Astrocyte of the cerebellum (primary cell): ENCODE data around the gene SGSM1.

ENCODE experiments used
- DNase-seq: peaks from one replicate; pipeline ENCODE4 v3.0.0-alpha.2; 2011; ENCODE audit warnings: low read depth
- H3K4me3 ChIP-seq: 2 replicates; pipeline ENCODE4 v1.5.1; 2011; ENCODE audit warnings: mild to moderate bottlenecking, low read depth, low read length, moderate library complexity
- in situ Hi-C: cut with HindIII; loops from 2 replicates; pipeline ENCODE4 v1.10.0; 2017; ENCODE audit warnings: low sequenced_read_pairs
- TF ChIP-seq, protein P1 (sequence below): IDR thresholded peaks from 2 replicates; pipeline ENCODE4 v1.5.1; 2012; ENCODE audit warnings: low read length, low read depth, moderate library complexity, mild to moderate bottlenecking; ENCODE audit errors: missing control alignments

The SGSM1 gene

GRCh38 chr22:24763872-24764485, 42.0 kb upstream of the SGSM1 start:
- no peak for DNase-seq
- H3K4me3 ChIP-seq = no peak overlapping the region
- in situ Hi-C loops = no loop called here
- TF ChIP-seq, protein P1, sequence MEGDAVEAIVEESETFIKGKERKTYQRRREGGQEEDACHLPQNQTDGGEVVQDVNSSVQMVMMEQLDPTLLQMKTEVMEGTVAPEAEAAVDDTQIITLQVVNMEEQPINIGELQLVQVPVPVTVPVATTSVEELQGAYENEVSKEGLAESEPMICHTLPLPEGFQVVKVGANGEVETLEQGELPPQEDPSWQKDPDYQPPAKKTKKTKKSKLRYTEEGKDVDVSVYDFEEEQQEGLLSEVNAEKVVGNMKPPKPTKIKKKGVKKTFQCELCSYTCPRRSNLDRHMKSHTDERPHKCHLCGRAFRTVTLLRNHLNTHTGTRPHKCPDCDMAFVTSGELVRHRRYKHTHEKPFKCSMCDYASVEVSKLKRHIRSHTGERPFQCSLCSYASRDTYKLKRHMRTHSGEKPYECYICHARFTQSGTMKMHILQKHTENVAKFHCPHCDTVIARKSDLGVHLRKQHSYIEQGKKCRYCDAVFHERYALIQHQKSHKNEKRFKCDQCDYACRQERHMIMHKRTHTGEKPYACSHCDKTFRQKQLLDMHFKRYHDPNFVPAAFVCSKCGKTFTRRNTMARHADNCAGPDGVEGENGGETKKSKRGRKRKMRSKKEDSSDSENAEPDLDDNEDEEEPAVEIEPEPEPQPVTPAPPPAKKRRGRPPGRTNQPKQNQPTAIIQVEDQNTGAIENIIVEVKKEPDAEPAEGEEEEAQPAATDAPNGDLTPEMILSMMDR = no peak

DNA sequence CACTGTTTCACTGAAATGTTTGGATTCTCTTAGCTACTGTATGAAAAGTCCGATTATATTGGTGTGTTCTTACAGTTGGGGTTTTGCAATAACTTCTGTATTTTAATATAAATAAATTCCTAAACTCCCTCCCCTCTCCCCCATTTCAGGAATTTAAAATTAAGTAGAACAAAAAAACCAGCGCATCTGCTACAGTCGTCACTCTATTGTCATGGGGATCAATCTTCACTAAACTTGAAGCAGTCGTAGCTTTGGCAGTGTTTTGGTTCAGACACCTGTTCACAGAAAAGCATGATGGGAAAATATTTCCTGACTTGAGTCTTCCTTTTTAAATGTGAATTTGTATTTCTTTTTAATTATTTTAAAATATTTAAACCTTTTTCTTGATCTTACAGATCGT, 40.8 kb upstream of the SGSM1 start:
- no peak overlapping the region for H3K4me3 ChIP-seq
- in situ Hi-C loops = no loop called here
- DNase-seq = no peak
- TF ChIP-seq, protein P1 = no peak

DNA sequence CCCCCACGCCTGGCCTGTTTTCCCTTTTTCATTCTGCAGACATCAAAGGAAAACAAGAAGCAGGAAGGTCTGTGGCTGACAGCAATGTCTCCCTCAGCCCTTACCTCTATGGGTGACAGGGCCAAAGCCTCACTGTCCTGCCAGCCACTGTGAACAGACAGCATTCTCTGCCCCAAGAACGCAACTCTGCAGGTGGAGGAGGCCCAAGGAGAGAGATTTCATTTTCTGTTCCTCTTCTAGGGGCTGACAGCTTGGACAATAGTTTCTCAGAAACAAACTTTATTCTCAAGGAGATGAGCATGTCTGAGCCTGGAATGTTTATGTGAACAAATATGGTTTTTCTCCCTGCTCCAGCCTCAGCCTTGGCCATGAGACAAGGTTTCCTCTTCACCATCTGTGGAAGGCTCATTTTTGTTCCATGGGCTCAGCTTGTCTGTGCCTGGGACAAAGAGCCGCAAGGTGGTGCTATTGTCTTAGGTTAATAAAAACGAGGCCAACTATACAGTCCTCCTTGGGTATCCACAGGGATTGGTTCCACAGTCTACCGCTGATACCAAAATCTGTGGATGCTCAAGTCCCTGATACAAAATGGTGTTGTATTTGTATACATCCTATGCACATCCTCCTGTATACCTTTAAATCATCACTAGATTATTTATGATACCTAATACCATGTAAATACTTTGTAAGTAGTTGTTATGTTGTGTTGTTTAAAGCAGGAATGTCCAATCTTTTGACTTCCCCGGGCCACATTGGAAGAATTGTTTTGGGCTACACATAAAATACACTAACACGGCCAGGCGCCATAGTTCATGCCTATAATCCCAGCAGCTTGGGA, 37.3 kb upstream of the SGSM1 start:
- DNase-seq = peak; percentile 29
- in situ Hi-C loops = no loop called here
- TF ChIP-seq, protein P1 = peak; percentile 76
- H3K4me3 ChIP-seq = no peak overlapping the region

DNA sequence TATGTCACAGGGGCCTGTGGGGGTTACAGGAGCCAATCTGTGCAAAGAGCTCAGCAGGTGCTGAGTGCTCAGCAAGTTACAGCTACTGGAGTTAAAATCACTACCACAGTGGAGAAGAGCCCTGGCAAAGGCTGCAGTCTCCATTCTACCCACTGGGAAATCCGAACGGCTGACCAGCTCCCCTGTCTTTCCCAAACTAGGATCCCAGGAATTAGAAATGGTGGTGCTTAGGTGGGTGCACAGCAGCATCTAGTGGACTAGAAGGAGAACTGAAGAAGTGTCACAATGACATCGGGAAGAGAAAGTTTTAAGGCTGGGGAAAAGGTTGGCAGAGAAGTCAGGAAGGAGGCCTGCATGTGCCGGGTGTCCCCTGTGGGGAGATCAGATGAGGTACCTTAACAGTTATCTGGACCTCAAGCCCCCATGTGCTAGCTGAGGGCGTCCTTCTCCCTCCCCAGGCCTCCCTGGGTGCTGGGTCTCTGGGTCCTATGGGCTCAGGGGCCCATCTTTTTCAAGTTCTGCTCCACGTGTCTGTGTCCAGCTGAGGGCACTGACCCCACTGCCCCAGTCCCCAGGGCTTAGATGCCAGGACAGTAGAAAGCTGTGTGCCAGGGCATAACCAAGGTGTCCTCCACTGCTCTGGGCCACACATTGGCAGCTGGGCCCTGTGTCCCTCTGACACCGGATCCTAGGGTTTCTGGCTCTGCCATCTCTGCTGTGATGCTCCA, 33.4 kb upstream of the SGSM1 start:
- TF ChIP-seq, protein P1 = peak; percentile 78
- no peak overlapping the region for H3K4me3 ChIP-seq
- in situ Hi-C loops = no loop called here
- peak; percentile 35 for DNase-seq

- TF ChIP-seq, protein P1 = no peak
- no peak for DNase-seq
- in situ Hi-C loops = no loop called here
- H3K4me3 ChIP-seq = no peak overlapping the region
Measured at GRCh38 chr22:24775769-24776492, 30.1 kb upstream of the SGSM1 start.

DNA sequence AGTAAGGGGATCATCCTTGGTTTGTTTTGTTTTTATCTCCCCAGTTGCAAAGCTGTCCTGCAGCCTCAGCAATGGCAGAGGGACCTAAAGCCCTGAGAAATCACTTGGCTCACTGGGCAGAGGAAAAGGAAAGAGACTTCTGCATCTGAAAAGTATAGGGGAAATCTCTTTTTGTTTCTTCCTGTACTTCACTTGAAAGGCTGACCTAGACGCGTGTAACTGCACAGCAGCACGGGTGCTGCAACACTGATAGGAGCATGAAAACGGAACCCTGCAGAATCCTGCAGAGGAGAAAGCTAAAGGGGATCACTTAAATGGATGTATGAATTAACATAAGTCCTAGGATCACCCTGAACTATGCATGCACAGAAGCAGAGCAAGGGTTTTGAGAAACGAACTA, 29.5 kb upstream of the SGSM1 start:
- in situ Hi-C loops = no loop called here
- TF ChIP-seq, protein P1 = no peak
- H3K4me3 ChIP-seq = no peak overlapping the region
- no peak for DNase-seq
